Measurements from ENCODE around the gene CYP1A2.

GRCh38 chr15:74786551-74787165, 38.0 kb downstream of the CYP1A2 start:
- TF ChIP-seq CTCF (IDR thresholded peaks at IDR 0.05): no peak
- no peak for TF ChIP-seq EP300 (IDR thresholded peaks at IDR 0.05)
